Tibial artery (tissue), 4 donors: ENCODE results near the gene LRRC1.
"Not testable (repeated sequence)": the region's sequence is repeated elsewhere in the genome, so short reads cannot be mapped to it uniquely, and the experiment has no call there.

Source experiments
- DNase-seq, 2 donors: peaks; one replicate each; pipeline ENCODE4 v3.0.0-alpha.2; 2019
- H3K27ac ChIP-seq, 2 donors: fragments of 200-600 bp; sonication (generic) in 1 of 2; 1 replicate in 1 of 2; 2 replicates in 1 of 2; pipeline ENCODE4 v1.5.1; 2018 to 2019; ENCODE audit warnings: mild to moderate bottlenecking in 1 of 2
- H3K27me3 ChIP-seq, 2 donors: fragments of 200-600 bp; sonication (generic) in 1 of 2; one replicate each; pipeline versions ENCODE4 v1.5.1 to v1.6.0; 2016 to 2019
- H3K36me3 ChIP-seq, 3 donors: fragments of 200-600 bp; sonication (generic) in 2 of 3; one replicate each; pipeline ENCODE4 v1.5.1; 2016 to 2019; ENCODE audit warnings: mild to moderate bottlenecking in 2 of 3
- H3K4me1 ChIP-seq, 4 donors: fragments of 200-600 bp; sonication (generic) in 2 of 4; 1 replicate in 3 of 4; 2 replicates in 1 of 4; pipeline ENCODE4 v1.5.1; 2016 to 2019
- H3K4me3 ChIP-seq, 2 donors: fragments of 200-600 bp; sonication (generic) in 1 of 2; 1 replicate in 1 of 2; 2 replicates in 1 of 2; pipeline ENCODE4 v1.5.1; 2018 to 2019; ENCODE audit warnings: mild to moderate bottlenecking in 2 of 2
- H3K9me3 ChIP-seq, 3 donors: fragments of 200-600 bp; sonication (generic) in 1 of 3; one replicate each; pipeline ENCODE4 v1.5.1; 2016 to 2019
- CTCF ChIP-seq, 2 experiments: fragments of 200-600 bp in 1 of 2; fragments of 450-650 bp in 1 of 2; IDR thresholded peaks; one replicate each; pipeline ENCODE4 v1.5.1; 2017 to 2019; ENCODE audit warnings: antibody characterized with exemption in 2 of 2, mild to moderate bottlenecking in 1 of 2, moderate library complexity in 1 of 2
- intact Hi-C: fragments of 100-400 bp; cut with DNase I; formaldehyde crosslinking; loops from one replicate; pipeline ENCODE4 v1.15.0; 2023; ENCODE audit warnings: low total_unique reads

The LRRC1 gene

GRCh38 chr6:53803081-53803860 is 8.5 kb downstream of the LRRC1 start:
- DNase-seq = no peak
- Histone ChIP-seq H3K27me3 (no peaks in the 10 kb centered on the region), H3K9me3 (no peaks in the 10 kb centered on the region), H3K36me3 (no peaks in the 10 kb centered on the region), H3K27ac (peak overlapping the region; percentile 62 to 72), H3K4me1 (peaks cover 0 to 77% (median 47%) of the 10 kb centered on the region in 4 donors), H3K4me3 (peak overlapping the region; percentile 9 to 28)
- TF ChIP-seq CTCF (IDR thresholded peaks at IDR 0.05) = no peak
- intact Hi-C loops = no loop called here

- Histone ChIP-seq H3K4me3 (no peak overlapping the region), H3K9me3 (no peaks in the 10 kb centered on the region), H3K27me3 (no peaks in the 10 kb centered on the region), H3K36me3 (no peaks in the 10 kb centered on the region), H3K4me1 (peaks cover 0 to 66% (median 40%) of the 10 kb centered on the region in 4 donors), H3K27ac (peak overlapping the region; percentile 59 to 72)
- TF ChIP-seq CTCF (IDR thresholded peaks at IDR 0.05) = no peak
- DNase-seq = no peak
- intact Hi-C loops = no loop called here
These were observed 10.2 kb downstream of the LRRC1 start for GRCh38 chr6:53805016-53805415.

- H3K4me1 ChIP-seq = peaks cover 0 to 66% (median 36%) of the 10 kb centered on the region in 4 donors
- no peaks in the 10 kb centered on the region for H3K27me3 ChIP-seq
- H3K27ac ChIP-seq = peak overlapping the region; percentile 59 to 72
- H3K4me3 ChIP-seq = no peak overlapping the region
- DNase-seq = no peak
- no peak for TF ChIP-seq CTCF (IDR thresholded peaks at IDR 0.05)
- H3K9me3 ChIP-seq = no peaks in the 10 kb centered on the region
- H3K36me3 ChIP-seq = no peaks in the 10 kb centered on the region
- intact Hi-C loops = no loop called here
These were observed 10.9 kb downstream of the LRRC1 start for GRCh38 chr6:53805725-53806124.

- H3K27me3 ChIP-seq, H3K36me3 ChIP-seq, intact Hi-C loops, DNase-seq, H3K27ac ChIP-seq, H3K4me3 ChIP-seq, H3K9me3 ChIP-seq: not testable (repeated sequence)
- peaks cover 0 to 60% (median 35%) of the 10 kb centered on the region in 4 donors for H3K4me1 ChIP-seq
These were observed 12.8 kb downstream of the LRRC1 start for GRCh38 chr6:53807606-53808005.

- no peak overlapping the region for H3K4me3 ChIP-seq
- no peak for TF ChIP-seq CTCF (IDR thresholded peaks at IDR 0.05)
- no peaks in the 10 kb centered on the region for H3K36me3 ChIP-seq
- intact Hi-C loops = no loop called here
- H3K27me3 ChIP-seq = no peaks in the 10 kb centered on the region
- peaks cover 0 to 57% (median 30%) of the 10 kb centered on the region in 4 donors for H3K4me1 ChIP-seq
- no peak overlapping the region for H3K27ac ChIP-seq
- DNase-seq = no peak
- H3K9me3 ChIP-seq = no peaks in the 10 kb centered on the region
These were observed 13.6 kb downstream of the LRRC1 start for GRCh38 chr6:53808302-53808881.

GRCh38 chr6:53809691-53810090 is 14.9 kb downstream of the LRRC1 start:
- Histone ChIP-seq H3K9me3 (no peaks in the 10 kb centered on the region), H3K27me3 (no peaks in the 10 kb centered on the region), H3K4me1 (peaks cover 0 to 57% (median 30%) of the 10 kb centered on the region in 4 donors), H3K27ac (no peak overlapping the region), H3K4me3 (no peak overlapping the region), H3K36me3 (no peaks in the 10 kb centered on the region)
- intact Hi-C loops = no loop called here
- no peak for DNase-seq
- no peak for TF ChIP-seq CTCF (IDR thresholded peaks at IDR 0.05)
